Ovary (tissue), 3 donors: Measurements from ENCODE around the gene PHF14.

Experiments used
- EP300 ChIP-seq: sonication (generic); formaldehyde crosslinking; IDR thresholded peaks from one replicate; pipeline ENCODE4 v1.6.1; 2017; ENCODE audit warnings: antibody characterized with exemption
- TF ChIP-seq, protein P1 (sequence below), 3 donors: fragments of 450-650 bp in 2 of 3; fragments of 200-600 bp in 1 of 3; IDR thresholded peaks; one replicate each; pipeline versions ENCODE4 v1.5.1 to v1.8.0; 2016 to 2022; ENCODE audit warnings: antibody characterized with exemption in 3 of 3, mild to moderate bottlenecking in 1 of 3
- donor health status: DM: no; HTN: no; CAD: no.

DNA sequence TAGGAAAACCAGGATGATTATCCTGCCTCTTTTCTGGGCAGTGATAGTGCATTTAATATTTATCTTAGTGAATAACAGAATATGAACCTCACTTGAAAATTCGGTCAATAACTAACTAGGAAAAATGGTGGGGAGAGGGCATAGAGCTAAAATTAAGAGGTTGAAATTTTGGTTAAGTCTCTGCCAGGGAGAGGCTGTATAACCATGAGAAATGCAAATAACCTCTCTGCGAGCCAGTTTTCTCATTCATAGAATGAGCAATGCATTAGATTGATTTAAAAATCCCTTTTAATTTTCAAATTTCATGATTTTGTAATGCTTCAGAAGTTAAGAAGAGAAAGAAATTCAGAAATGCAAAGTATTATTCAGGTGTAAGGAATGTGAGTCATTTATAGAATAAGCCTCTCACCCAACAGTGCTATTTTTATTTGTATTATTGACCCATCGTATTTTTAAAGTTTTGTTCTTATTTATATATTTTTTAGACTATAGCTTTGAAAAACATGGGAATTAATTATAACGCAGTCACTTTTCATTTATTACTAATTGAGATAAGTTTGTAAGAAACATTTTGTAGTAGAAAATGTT is 104.7 kb downstream of the PHF14 start:
- TF ChIP-seq, protein P1, sequence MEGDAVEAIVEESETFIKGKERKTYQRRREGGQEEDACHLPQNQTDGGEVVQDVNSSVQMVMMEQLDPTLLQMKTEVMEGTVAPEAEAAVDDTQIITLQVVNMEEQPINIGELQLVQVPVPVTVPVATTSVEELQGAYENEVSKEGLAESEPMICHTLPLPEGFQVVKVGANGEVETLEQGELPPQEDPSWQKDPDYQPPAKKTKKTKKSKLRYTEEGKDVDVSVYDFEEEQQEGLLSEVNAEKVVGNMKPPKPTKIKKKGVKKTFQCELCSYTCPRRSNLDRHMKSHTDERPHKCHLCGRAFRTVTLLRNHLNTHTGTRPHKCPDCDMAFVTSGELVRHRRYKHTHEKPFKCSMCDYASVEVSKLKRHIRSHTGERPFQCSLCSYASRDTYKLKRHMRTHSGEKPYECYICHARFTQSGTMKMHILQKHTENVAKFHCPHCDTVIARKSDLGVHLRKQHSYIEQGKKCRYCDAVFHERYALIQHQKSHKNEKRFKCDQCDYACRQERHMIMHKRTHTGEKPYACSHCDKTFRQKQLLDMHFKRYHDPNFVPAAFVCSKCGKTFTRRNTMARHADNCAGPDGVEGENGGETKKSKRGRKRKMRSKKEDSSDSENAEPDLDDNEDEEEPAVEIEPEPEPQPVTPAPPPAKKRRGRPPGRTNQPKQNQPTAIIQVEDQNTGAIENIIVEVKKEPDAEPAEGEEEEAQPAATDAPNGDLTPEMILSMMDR (IDR thresholded peaks at IDR 0.05): no peak
- no peak for TF ChIP-seq EP300
